ENCODE data around the gene TMEM115.

Gene TMEM115

DNA sequence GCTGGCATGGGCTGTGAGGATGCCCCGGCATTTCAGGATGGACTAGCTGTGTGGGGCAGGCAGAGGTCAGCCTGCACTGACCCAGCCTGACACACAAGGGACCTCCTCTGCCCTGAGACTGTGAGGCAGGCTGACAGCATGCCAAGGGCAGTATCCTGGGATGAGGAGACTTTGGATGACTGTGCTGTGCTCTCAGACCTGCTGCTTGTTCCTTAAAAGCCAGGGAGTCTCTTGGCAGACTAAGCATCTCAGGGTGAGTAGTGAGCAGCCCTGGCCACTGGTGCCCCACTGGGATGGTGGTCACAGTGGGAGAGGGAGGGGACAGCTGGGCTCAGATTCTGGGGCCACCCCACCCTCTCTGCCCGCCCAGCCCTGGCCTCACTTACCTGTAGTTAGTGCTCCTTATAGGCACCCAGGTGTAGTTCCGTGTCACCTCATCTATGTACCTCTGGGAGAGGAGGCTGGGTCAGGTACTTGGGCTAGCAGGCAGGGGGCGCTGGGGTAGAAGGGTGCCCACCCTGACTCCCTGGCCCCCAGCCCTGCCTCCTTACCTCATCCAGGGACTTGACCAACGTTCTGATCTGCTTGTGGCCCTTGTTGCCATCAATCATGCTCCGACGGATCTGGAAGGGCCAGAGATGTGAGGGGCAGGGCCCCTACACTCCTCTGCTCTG is 16.1 kb upstream of the TMEM115 start:
- no peak for DNase-seq

GRCh38 chr3:50374363-50375257 is 15.3 kb upstream of the TMEM115 start:
- no peak for DNase-seq

DNA sequence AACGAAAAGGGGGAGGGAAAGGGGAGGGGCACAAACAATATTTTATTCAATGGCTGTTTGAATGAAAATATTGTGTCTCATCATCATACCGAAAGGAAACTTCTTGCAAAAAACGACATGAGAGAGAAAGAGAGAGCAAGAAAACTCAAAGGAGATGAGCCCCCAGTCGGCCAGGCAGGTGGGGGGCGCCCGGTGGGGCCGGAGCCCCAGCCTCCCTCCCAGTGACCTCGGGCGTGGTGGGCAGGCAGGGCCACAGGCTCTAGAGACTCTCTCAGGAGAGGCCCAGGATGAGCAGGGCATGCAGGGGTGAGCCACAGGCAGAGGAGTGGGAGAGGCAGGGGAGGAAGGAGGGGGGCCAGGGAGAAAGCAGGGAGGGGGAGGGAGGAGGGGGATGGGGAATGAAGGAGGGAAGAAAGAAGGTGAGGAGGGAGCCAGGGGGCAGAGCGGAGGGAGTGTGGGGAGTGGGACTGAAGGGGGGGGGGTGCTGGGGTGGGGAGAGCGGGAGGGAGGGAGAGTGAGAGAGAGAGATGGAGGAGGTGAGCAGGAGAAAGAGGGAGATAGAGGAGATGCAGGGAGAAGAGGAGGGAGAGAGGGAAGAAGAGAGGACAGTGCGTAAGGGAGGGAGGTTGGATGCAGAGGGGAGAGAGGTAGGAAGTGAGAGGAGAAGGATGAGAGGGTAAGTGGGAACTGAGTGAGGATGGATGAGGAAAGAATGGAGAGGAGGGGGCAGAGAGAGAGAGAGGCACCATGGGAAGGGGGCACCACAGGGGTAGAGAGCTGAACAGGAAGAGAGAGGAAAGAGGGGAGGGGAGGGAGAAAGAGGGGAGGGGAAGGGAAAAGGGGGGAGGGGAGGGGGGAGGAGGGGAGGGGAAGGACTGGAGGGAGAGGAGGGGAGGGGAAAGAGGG is 14.1 kb upstream of the TMEM115 start:
- DNase-seq: no peak

DNA sequence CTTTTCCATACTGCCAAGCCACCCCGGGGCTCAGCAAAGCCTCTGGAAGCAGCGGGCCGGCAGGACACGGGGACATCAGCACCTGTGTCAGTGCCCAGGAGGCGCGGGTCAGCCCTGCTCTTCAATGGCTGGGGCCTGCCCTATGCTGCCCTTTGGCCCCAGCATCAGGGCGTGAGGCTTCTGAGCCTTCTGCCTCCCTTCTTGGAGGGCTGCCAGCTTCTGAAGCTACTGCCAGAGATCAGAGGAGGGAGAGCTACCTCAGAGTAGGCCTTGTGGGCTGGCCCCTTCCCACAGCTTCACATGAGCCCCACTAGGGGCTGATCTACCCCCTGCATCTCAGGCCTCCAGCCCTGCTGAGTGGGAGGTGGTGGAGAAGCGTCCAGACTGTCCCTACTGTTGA is 13.0 kb upstream of the TMEM115 start:
- DNase-seq: no peak

GRCh38 chr3:50371133-50371685 is 11.9 kb upstream of the TMEM115 start:
- DNase-seq: no peak

DNA sequence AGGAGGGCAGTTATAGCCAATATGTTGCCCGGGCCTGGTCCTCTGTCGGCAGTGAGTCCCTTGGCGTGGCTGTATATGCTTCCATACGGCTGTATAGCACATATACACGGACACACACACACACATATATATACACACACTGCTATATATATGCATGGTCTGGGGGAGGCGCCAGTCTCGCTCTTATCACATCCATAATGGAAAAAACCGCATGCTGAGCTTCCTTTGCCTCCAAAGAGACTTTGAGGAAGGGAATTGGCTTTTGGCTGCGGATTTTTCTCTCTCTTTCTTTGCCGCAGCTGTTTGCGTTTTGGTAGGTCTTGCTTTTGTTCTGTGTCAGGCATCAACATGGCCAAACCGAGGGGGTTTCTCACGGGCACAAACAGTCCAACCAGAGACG is 11.3 kb upstream of the TMEM115 start:
- DNase-seq: no peak

DNA sequence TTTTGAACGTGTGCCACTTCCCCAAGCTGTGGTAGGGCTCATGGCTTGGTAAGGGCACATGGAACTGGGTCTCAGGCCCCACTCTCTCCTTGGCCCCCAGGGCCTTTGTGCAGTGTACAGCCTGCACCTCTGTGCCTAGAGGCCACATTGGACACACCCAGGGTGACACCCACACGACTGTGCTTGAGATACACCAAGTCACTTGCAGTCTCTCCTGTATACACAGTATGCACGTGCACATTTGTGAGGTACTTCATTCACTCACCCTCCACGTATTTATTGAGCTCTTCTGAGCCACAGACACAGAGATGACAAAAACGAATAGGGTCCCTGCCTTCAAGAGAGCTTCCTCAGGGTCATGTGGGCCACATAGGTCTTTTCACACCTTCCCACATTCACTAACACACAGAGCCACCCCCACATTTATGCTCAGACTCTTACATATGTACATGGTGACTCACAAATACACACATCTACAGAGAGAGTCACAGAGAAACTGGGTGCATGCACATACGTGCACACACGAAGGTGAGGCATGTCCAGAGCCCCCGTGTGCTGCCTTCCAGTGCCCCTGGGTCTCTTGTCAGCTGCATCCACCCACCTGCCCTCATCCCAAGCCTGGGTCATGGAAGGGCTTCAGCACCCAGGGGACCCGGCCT is 9.8 kb upstream of the TMEM115 start:
- no peak for DNase-seq

GRCh38 chr3:50365842-50366220 is 6.5 kb upstream of the TMEM115 start:
- no peak for DNase-seq

DNA sequence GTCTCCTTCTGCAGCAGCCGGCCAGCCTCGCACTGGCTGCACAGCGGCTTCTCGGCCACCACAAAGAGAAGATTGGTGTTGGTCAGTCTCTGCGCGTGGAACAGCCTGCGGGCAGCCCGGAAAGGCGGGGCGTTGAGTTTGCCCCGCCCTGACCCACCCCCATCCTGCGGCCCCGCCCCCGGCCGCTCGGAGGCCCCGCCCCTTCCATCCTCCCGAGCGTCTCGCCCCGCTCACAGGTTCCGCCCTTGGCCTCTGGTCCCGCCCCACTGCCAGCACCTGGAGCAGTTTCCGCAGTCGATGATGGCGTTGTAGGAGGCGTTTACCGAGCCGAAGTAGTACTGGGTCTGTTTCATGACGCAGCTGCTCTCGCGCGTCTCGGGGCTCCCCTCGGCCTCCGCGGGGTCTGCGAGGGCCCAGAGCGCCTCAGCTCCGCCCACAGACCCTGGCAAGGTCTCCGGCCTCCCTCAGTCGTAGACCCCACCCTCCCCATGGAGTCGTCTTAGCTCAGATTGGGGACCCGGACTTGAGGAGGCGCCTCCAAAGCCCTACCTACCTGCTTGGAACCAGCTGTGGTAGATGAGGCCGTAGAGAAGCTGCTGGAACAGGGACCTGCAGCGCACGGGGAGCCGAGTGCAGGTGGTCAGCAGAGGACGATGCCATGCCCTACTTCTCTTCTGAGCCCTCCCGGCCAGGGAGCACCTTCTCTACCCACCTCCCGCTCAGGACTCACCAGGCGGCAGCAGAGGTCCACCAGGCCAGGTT is 5.9 kb upstream of the TMEM115 start:
- peak; percentile 84 for DNase-seq

- no peak for DNase-seq
Observed at GRCh38 chr3:50364573-50365079, 5.3 kb upstream of the TMEM115 start.

GRCh38 chr3:50359760-50360110 is 414 bp upstream of the TMEM115 start:
- DNase-seq: no peak

GRCh38 chr3:50358355-50358910 is 888 bp downstream of the TMEM115 start:
- DNase-seq: no peak

GRCh38 chr3:50357481-50357880 is 1.8 kb downstream of the TMEM115 start:
- DNase-seq: no peak

DNA sequence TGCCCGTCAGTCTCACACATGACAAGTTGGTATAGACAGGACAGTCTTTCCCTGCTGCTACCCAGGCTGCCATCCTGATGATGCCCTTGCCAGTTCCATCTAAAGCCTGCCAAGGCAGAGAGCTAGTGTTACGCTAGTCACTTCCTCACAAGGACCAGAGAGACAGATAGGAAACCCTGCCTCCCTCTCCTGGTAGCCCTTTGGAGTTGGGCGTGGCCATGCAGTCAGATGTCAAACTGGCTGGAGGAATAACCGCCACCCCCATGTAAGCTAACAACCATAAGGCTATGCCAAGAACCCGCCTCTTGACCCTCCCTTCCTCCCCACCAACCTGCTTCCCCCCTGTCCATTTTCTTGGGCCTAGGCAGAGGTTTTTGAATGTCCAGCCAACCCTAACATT is 2.8 kb downstream of the TMEM115 start:
- no peak for DNase-seq

GRCh38 chr3:50355829-50356552 is 3.3 kb downstream of the TMEM115 start:
- DNase-seq: no peak

DNA sequence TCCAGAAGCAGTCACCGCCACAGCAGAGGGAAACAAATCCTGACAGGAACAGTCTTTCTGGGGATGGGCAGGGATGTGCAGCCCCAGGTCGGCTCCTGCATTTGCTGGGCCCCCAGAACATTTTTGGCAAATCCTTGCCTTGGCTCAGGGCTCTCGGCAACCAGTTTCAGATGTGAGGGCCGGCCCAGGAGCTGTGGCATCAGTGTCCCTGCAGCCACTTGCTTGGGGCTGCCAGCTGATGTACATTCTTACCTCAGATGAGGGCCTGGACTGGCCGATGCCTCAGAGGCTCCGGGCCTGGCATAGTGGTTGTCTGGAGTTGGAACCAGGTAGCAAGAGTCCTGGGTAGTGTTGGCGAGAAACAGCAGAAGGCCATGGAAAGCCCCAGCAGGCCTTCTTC is 4.5 kb downstream of the TMEM115 start:
- no peak for DNase-seq

- DNase-seq: no peak
Observed at GRCh38 chr3:50354186-50354764, 5.0 kb downstream of the TMEM115 start.

DNA sequence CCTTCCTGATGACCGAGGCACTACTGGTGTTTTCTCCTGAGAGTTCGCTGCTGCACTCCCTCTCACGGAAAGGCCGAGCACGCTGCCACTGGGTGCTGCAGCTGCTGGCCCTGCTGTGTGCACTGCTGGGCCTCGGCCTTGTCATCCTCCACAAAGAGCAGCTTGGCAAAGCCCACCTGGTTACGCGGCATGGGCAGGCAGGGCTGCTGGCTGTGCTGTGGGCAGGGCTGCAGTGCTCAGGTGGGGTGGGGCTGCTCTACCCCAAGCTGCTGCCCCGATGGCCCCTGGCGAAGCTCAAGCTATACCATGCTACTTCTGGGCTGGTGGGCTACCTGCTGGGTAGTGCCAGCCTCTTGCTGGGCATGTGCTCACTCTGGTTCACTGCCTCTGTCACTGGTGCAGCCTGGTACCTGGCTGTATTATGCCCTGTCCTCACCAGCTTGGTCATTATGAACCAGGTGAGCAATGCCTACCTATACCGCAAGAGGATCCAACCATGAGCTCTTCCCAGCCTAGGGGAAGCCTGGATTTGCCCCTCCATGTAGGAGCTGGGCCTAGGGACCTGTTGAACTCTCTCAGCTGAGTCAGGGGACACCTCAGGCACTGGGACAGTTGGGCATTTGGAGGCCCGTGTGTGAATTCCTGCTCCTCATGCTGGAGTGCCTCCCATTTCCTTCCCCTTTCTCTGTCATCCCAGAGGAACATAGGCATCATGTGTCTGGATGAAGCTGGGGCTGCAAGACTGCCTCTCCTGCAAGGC is 5.9 kb downstream of the TMEM115 start:
- no peak for DNase-seq

- DNase-seq: peak; percentile 51
Observed at GRCh38 chr3:50352781-50353180, 6.5 kb downstream of the TMEM115 start.

Data from kidney glomerular epithelial cell (primary cell).